HepG2 (cell line): ENCODE data around the gene PLA2G2A.

Experiments used
- POLR2A ChIP-seq, 2 experiments: IDR thresholded peaks; 2 replicates each; pipeline ENCODE4 v1.6.1; 2011; ENCODE audit warnings: low read depth in 2 of 2, low read length in 2 of 2, mild to moderate bottlenecking in 1 of 2, moderate library complexity in 1 of 2; ENCODE audit not compliant: insufficient read depth in 1 of 2
- ZZZ3 ChIP-seq: sonication (generic); formaldehyde crosslinking; IDR thresholded peaks from 2 replicates; pipeline ENCODE4 v1.4.0; 2020; ENCODE audit warnings: missing genetic modification reagents, mild to moderate bottlenecking, borderline replicate concordance
- TF ChIP-seq, protein P1 (sequence below): sonication (generic); formaldehyde crosslinking; IDR thresholded peaks from 2 replicates; pipeline ENCODE4 v1.8.1; 2023; ENCODE audit warnings: mild to moderate bottlenecking, missing genetic modification reagents

DNA sequence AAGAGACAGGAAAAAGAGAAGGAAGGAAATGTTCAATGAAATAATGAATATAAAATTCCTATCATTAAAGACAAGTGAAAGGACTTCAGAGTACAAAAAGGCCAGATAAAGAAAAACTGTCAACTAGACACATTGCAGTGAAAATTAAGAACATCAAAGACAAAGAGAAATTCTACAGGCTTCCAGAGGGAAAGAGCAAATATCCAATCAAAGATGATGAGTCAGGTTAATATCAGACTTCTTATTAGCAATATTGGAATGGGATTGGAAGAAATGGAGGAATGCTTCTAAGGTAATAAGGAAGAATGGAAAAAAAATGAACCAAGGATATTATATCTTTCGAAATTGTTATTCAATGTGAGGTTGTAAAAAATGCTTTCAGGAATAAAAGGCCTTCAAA is 7.8 kb downstream of the PLA2G2A start:
- TF ChIP-seq ZZZ3 (CRISPR knock-in tag) (no peak), POLR2A (IDR thresholded peaks at IDR 0.05; ENCODE audit: insufficient read depth in 1 of 2, low read depth in 2 of 2, low read length in 2 of 2) (no peak)
- TF ChIP-seq, protein P1, sequence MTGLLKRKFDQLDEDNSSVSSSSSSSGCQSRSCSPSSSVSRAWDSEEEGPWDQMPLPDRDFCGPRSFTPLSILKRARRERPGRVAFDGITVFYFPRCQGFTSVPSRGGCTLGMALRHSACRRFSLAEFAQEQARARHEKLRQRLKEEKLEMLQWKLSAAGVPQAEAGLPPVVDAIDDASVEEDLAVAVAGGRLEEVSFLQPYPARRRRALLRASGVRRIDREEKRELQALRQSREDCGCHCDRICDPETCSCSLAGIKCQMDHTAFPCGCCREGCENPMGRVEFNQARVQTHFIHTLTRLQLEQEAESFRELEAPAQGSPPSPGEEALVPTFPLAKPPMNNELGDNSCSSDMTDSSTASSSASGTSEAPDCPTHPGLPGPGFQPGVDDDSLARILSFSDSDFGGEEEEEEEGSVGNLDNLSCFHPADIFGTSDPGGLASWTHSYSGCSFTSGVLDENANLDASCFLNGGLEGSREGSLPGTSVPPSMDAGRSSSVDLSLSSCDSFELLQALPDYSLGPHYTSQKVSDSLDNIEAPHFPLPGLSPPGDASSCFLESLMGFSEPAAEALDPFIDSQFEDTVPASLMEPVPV (CRISPR knock-in tag) = no peak
